ENCODE data around the gene SNRNP27. TPM values are rescaled to one million over a fixed set of nuclear protein-coding genes. Genes with fewer than 3 reads are reported as not detected.
"Not testable (repeated sequence)": the region's sequence is repeated elsewhere in the genome, so short reads cannot be mapped to it uniquely, and the experiment has no call there.

SNRNP27 gene
- total RNA-seq, 1 experiment from 2014 or later, result 76.3 TPM

GRCh38 chr2:69948032-69948962 lies 54.5 kb downstream of the SNRNP27 start:
- Histone ChIP-seq H3K36me3 (ENCODE audit: insufficient read depth, low read length, poor library complexity, severe bottlenecking) (no peaks in the 10 kb centered on the region), H3K9me3 (ENCODE audit: low read depth, low read length, poor library complexity, severe bottlenecking) (no peaks in the 10 kb centered on the region), H3K4me3 (ENCODE audit: low read depth, low read length, poor library complexity, severe bottlenecking) (no peak overlapping the region), H3K27ac (ENCODE audit: low read depth, low read length, poor library complexity, severe bottlenecking) (no peak overlapping the region), H3K27me3 (replicated peaks; ENCODE audit: insufficient read depth, low read depth, low read length, poor library complexity) (no peaks in the 10 kb centered on the region), H3K4me1 (ENCODE audit: insufficient read depth, low read length, poor library complexity, severe bottlenecking) (no peaks in the 10 kb centered on the region)
- POLR2A ChIA-PET (ENCODE audit: low non-redundant PET), result no interaction called here
- CTCF ChIA-PET, result no interaction called here
- DNase-seq (ENCODE audit: low spot score), result no peak
- TF ChIP-seq CTCF (conservative IDR thresholded peaks at IDR 0.05; ENCODE audit: low read depth, low read length), result no peak
- no peak for TF ChIP-seq EZH2 (IDR thresholded peaks at IDR 0.05; ENCODE audit: borderline replicate concordance, low read depth, low read length, poor library complexity, severe bottlenecking)
- intact Hi-C loops (cut with micrococcal nuclease; ENCODE audit: unreplicated experiment), result no loop called here
- no TSS peak for BruUV-seq (replicated peaks)

GRCh38 chr2:69948963-69949645 lies 55.3 kb downstream of the SNRNP27 start:
- no peaks in the 10 kb centered on the region for H3K4me1 ChIP-seq (ENCODE audit: insufficient read depth, low read length, poor library complexity, severe bottlenecking)
- no peak for DNase-seq (ENCODE audit: low spot score)
- ChIA-PET CTCF (no interaction called here), POLR2A (ENCODE audit: low non-redundant PET) (no interaction called here)
- BruUV-seq (replicated peaks), result no TSS peak
- H3K9me3 ChIP-seq (ENCODE audit: low read depth, low read length, poor library complexity, severe bottlenecking), result no peaks in the 10 kb centered on the region
- H3K27ac ChIP-seq (ENCODE audit: low read depth, low read length, poor library complexity, severe bottlenecking), result no peak overlapping the region
- H3K36me3 ChIP-seq (ENCODE audit: insufficient read depth, low read length, poor library complexity, severe bottlenecking), result no peaks in the 10 kb centered on the region
- no peak for TF ChIP-seq EZH2 (IDR thresholded peaks at IDR 0.05; ENCODE audit: borderline replicate concordance, low read depth, low read length, poor library complexity, severe bottlenecking)
- TF ChIP-seq CTCF (conservative IDR thresholded peaks at IDR 0.05; ENCODE audit: low read depth, low read length), result no peak
- H3K27me3 ChIP-seq (replicated peaks; ENCODE audit: insufficient read depth, low read depth, low read length, poor library complexity), result no peaks in the 10 kb centered on the region
- no peak overlapping the region for H3K4me3 ChIP-seq (ENCODE audit: low read depth, low read length, poor library complexity, severe bottlenecking)
- intact Hi-C loops (cut with micrococcal nuclease; ENCODE audit: unreplicated experiment), result no loop called here

- H3K9me3 ChIP-seq (ENCODE audit: low read depth, low read length, poor library complexity, severe bottlenecking), result no peaks in the 10 kb centered on the region
- DNase-seq (ENCODE audit: low spot score), result no peak
- ChIA-PET POLR2A (ENCODE audit: low non-redundant PET) (no interaction called here), CTCF (no interaction called here)
- no peak overlapping the region for H3K27ac ChIP-seq (ENCODE audit: low read depth, low read length, poor library complexity, severe bottlenecking)
- H3K36me3 ChIP-seq (ENCODE audit: insufficient read depth, low read length, poor library complexity, severe bottlenecking), result no peaks in the 10 kb centered on the region
- intact Hi-C loops (cut with micrococcal nuclease; ENCODE audit: unreplicated experiment), result no loop called here
- TF ChIP-seq EZH2 (IDR thresholded peaks at IDR 0.05; ENCODE audit: borderline replicate concordance, low read depth, low read length, poor library complexity, severe bottlenecking) (no peak), CTCF (conservative IDR thresholded peaks at IDR 0.05; ENCODE audit: low read depth, low read length) (no peak)
- BruUV-seq (replicated peaks), result no TSS peak
- no peaks in the 10 kb centered on the region for H3K27me3 ChIP-seq (replicated peaks; ENCODE audit: insufficient read depth, low read depth, low read length, poor library complexity)
- no peak overlapping the region for H3K4me3 ChIP-seq (ENCODE audit: low read depth, low read length, poor library complexity, severe bottlenecking)
- H3K4me1 ChIP-seq (ENCODE audit: insufficient read depth, low read length, poor library complexity, severe bottlenecking), result no peaks in the 10 kb centered on the region
Measured at GRCh38 chr2:69950241-69950640, 56.5 kb downstream of the SNRNP27 start.

GRCh38 chr2:69950671-69951070 lies 56.9 kb downstream of the SNRNP27 start:
- H3K4me3 ChIP-seq (ENCODE audit: low read depth, low read length, poor library complexity, severe bottlenecking); H3K36me3 ChIP-seq (ENCODE audit: insufficient read depth, low read length, poor library complexity, severe bottlenecking); CTCF ChIA-PET; DNase-seq (ENCODE audit: low spot score); H3K9me3 ChIP-seq (ENCODE audit: low read depth, low read length, poor library complexity, severe bottlenecking); intact Hi-C loops (cut with micrococcal nuclease; ENCODE audit: unreplicated experiment); H3K27me3 ChIP-seq (replicated peaks; ENCODE audit: insufficient read depth, low read depth, low read length, poor library complexity); POLR2A ChIA-PET (ENCODE audit: low non-redundant PET); H3K27ac ChIP-seq (ENCODE audit: low read depth, low read length, poor library complexity, severe bottlenecking); BruUV-seq (replicated peaks); H3K4me1 ChIP-seq (ENCODE audit: insufficient read depth, low read length, poor library complexity, severe bottlenecking): not testable (repeated sequence)
